Right atrium auricular region (tissue), 2 donors: ENCODE data around the gene AHCY. TPM values are rescaled to one million over a fixed set of nuclear protein-coding genes. Genes with fewer than 3 reads are reported as not detected.
A peak's percentile ranks its signal among the peaks of the same experiment; 100 is the strongest.
"Not testable (repeated sequence)": the region's sequence is repeated elsewhere in the genome, so short reads cannot be mapped to it uniquely, and the experiment has no call there.

Source experiments
- DNase-seq: peaks from one replicate; pipeline ENCODE4 v3.0.0-alpha.2; 2019; ENCODE audit warnings: low spot score
- H3K27ac ChIP-seq, 2 donors: fragments of 200-600 bp; sonication (generic); 1 replicate in 1 of 2; 2 replicates in 1 of 2; pipeline ENCODE4 v1.5.1; 2016 to 2019
- H3K27me3 ChIP-seq, 2 donors: fragments of 200-600 bp; sonication (generic); one replicate each; pipeline versions ENCODE4 v1.5.1 to v1.6.0; 2017 to 2019
- H3K36me3 ChIP-seq: fragments of 200-600 bp; sonication (generic); one replicate; pipeline ENCODE4 v1.5.1; 2016
- H3K4me1 ChIP-seq, 2 donors: fragments of 200-600 bp; sonication (generic); one replicate each; pipeline versions ENCODE4 v1.5.1 to v1.6.0; 2017 to 2019
- H3K4me3 ChIP-seq, 2 donors: fragments of 200-600 bp; sonication (generic); 1 replicate in 1 of 2; 2 replicates in 1 of 2; pipeline ENCODE4 v1.5.1; 2017 to 2019; ENCODE audit warnings: mild to moderate bottlenecking in 1 of 2, moderate library complexity in 1 of 2
- H3K9me3 ChIP-seq, 2 donors: fragments of 200-600 bp; sonication (generic); one replicate each; pipeline ENCODE4 v1.5.1; 2019
- total RNA-seq, 2 donors: library from RNA; depleted of rRNA; stranded (reverse); fragments of >200 nt; gene quantifications; one replicate each; pipeline ENCODE4 v1.1.0, GENCODE V29; 2016
- TF ChIP-seq, protein P1 (sequence below), 2 donors: fragments of 200-600 bp; sonication (generic); IDR thresholded peaks; one replicate each; pipeline ENCODE4 v1.5.1; 2019; ENCODE audit warnings: antibody characterized with exemption in 2 of 2

AHCY gene
- 10 to 100 TPM; 51.9 to 59.7 TPM for total RNA-seq

DNA sequence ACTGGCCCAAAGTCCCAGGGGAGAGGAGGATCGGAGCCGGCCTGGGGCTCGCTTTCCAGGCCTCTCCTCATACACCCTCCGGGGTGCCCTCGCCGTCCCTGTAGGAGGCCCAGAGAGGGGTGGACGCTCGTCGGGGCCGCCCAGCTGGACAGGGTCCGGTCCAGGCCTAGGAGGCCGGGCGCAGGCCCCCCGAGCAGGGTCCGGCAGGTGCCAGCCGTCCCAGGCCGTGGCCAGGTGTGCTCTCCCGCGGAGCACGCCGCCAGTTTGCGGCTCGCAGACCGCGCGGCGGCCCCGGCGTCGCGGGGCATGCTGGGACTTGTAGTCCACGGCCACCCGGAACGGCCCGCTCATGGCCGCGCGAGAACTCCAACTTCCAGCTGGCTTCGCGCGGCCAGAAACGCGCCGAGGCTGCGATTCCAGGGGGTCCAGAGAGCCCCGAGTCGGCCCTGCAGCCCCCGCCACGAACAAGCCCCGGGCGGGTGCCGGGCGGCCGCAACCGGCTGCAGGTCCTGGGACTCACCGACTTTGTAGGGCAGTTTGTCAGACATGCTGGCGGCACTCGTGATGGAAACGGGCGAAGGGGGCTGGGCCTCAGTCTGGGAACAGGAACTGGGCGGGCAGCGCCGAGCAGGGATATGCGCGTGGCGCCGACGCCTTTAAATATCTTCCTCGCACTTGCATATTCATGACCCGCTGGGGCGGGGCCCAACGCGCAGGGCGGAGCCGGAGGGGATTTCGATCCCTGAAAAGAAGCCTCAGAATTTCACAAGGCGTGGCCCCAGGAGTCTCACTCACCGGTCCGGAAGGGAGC, at the start of gene AHCY:
AHCY (minus strand) TSS at position 633 of the 811 bp plus-strand sequence; CDS start at position 548, 85 bp downstream.
- Histone ChIP-seq H3K27ac (peak within 1 kb of the TSS; percentile 91 to 94), H3K27me3 (no peaks in the 10 kb centered on the region), H3K36me3 (no peaks in the 10 kb centered on the region), H3K9me3 (no peaks in the 10 kb centered on the region), H3K4me3 (peak within 1 kb of the TSS; percentile 63 to 95), H3K4me1 (peaks cover 0 to 30% of the 10 kb centered on the region in 2 donors)
- peak; percentile 97 for DNase-seq
- TF ChIP-seq, protein P1, sequence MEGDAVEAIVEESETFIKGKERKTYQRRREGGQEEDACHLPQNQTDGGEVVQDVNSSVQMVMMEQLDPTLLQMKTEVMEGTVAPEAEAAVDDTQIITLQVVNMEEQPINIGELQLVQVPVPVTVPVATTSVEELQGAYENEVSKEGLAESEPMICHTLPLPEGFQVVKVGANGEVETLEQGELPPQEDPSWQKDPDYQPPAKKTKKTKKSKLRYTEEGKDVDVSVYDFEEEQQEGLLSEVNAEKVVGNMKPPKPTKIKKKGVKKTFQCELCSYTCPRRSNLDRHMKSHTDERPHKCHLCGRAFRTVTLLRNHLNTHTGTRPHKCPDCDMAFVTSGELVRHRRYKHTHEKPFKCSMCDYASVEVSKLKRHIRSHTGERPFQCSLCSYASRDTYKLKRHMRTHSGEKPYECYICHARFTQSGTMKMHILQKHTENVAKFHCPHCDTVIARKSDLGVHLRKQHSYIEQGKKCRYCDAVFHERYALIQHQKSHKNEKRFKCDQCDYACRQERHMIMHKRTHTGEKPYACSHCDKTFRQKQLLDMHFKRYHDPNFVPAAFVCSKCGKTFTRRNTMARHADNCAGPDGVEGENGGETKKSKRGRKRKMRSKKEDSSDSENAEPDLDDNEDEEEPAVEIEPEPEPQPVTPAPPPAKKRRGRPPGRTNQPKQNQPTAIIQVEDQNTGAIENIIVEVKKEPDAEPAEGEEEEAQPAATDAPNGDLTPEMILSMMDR (IDR thresholded peaks at IDR 0.05), result peak in 1 of 2 donors; percentile 28

DNA sequence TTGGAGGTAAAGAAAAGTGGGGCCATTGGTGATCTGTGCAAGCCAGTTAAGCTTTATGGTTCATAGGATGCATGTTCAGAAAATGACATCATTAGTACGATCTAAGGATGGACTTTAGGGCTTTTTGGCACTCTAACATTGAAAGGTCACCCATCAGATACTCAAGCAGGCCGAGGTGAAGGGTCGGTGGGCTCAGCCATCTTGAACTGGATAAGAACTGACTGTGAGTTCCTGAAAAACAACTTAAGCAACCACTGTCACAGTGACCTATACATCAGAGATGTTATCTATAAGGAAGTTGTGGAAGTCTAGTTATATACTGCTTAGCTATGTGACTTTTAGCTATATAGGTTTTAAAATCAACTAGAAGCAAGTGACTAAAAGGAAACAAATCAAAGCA, 46.9 kb upstream of the AHCY start:
- H3K27me3 ChIP-seq, result no peaks in the 10 kb centered on the region
- H3K4me1 ChIP-seq, result no peaks in the 10 kb centered on the region
- H3K4me3 ChIP-seq, result no peak overlapping the region
- no peaks in the 10 kb centered on the region for H3K36me3 ChIP-seq
- H3K27ac ChIP-seq, result no peak overlapping the region
- DNase-seq, result no peak
- TF ChIP-seq, protein P1 (IDR thresholded peaks at IDR 0.05), result no peak
- H3K9me3 ChIP-seq, result no peaks in the 10 kb centered on the region

DNA sequence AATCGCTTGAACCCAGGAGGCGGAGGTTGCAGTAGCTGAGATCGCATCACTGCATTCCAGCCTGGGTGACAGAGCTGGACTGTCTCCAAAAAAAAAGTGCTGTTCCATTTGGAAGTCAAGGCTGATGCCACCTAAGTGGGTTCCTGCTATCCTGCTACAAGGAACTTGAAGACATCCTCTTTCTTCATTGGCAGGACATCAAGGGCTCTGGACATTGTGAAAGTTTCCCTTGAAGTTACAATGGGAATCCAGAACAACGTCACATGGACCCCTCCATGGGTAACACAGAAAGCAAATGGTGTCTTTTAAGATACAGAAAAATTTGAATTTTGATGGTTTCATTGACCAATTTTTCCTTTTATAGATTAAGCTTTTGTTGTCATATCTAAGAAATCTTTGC, 44.4 kb upstream of the AHCY start:
- Histone ChIP-seq H3K36me3 (no peaks in the 10 kb centered on the region), H3K4me3 (no peak overlapping the region), H3K27me3 (no peaks in the 10 kb centered on the region), H3K4me1 (no peaks in the 10 kb centered on the region), H3K9me3 (no peaks in the 10 kb centered on the region), H3K27ac (no peak overlapping the region)
- no peak for DNase-seq
- TF ChIP-seq, protein P1 (IDR thresholded peaks at IDR 0.05), result no peak

DNA sequence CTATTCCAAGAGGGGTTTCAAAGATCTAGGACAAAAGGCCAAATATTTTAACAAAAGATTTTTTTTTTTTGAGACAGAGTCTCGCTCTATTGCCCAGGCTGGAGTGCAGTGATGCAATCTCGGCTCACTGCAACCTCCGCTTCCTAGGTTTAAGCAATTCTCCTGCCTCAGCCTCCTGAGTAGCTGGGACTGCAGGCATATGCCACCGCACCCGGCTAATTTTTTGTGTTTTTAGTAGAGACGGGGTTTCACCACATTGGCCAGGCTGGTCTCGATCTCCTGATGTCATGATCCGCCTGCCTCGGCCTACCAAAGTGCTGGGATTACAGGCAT, 43.3 kb upstream of the AHCY start:
- not testable (repeated sequence) for H3K27ac ChIP-seq, H3K36me3 ChIP-seq, H3K4me1 ChIP-seq, H3K27me3 ChIP-seq, DNase-seq, H3K9me3 ChIP-seq, H3K4me3 ChIP-seq

DNA sequence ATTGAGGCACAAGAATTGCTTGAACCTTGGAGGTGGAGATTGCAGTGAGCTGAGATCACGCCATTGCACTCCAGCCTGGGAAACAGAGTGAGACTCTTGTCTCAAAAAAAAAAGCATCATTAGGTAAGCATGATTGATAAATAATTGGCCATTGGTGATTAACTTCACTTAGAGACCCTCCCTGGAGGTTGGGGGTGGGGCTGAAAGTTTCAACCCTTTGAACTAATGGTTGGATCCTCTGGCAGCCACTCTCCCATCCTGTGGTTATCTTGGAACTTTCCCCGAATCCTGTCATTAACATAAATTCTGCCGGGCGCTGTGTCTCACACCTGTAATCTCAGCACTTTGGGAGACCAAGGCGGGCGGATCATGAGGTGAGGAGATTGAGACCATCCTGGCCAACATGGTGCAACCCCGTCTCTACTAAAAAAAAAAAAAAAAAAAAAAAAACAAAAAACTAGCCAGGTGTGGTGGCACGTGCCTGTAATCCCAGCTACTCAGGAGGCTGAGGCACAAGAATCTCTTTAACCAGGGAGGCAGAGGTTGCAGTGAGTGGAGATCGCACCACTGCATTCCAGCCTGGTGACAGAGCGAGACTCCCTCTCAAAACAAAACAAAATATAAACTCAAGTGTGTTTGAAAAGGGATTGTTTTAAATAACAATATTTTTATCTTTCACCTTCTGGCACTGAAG, 42.8 kb upstream of the AHCY start:
- not testable (repeated sequence) for H3K27me3 ChIP-seq, H3K4me1 ChIP-seq, H3K9me3 ChIP-seq, DNase-seq, H3K27ac ChIP-seq, H3K4me3 ChIP-seq, H3K36me3 ChIP-seq

DNA sequence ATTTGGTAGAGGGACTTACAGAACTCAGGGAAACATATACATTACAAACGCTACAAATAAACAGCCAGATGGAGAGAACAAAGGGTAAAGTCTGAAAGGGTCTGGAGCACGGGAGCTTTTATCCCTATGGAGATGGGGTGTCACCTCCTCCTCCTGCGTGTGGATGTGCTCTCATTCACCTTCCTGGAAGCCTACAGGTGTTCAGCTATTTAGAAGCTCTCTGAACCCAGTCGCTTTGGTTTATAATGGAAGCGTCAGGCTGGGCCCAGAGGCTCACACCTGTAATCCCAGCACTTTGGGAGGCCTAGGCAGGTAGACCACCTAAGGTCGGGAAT, 42.2 kb upstream of the AHCY start:
- H3K4me1 ChIP-seq, result no peaks in the 10 kb centered on the region
- no peak for DNase-seq

More for the DNA sequence above, 42.2 kb upstream of the AHCY start:
- H3K27ac ChIP-seq, result no peak overlapping the region
- no peaks in the 10 kb centered on the region for H3K9me3 ChIP-seq
- H3K4me3 ChIP-seq, result no peak overlapping the region
- H3K27me3 ChIP-seq, result no peaks in the 10 kb centered on the region
- TF ChIP-seq, protein P1 (IDR thresholded peaks at IDR 0.05), result no peak
- H3K36me3 ChIP-seq, result no peaks in the 10 kb centered on the region
